DND-41 (cell line): ENCODE data around the gene IGFBP2.

Experiments used
- CTCF ChIP-seq: IDR thresholded peaks from 2 replicates; pipeline ENCODE4 v1.5.1; 2012; ENCODE audit warnings: borderline replicate concordance, low read length, moderate library complexity, mild to moderate bottlenecking; ENCODE audit not compliant: poor library complexity, severe bottlenecking; ENCODE audit errors: extremely low read depth
- EZH2 ChIP-seq: IDR thresholded peaks from 3 replicates; pipeline ENCODE4 v1.6.1; 2012; ENCODE audit warnings: borderline replicate concordance, low read depth, mild to moderate bottlenecking, moderate library complexity, low read length, inconsistent platforms; ENCODE audit not compliant: severe bottlenecking

GRCh38 chr2:216618785-216619184 is 14.4 kb upstream of the IGFBP2 start:
- TF ChIP-seq EZH2 (no peak), CTCF (no peak)
